GM18505 (cell line): ENCODE measurements around the gene ARHGAP8.

Experiments used
- ATAC-seq: cut with Tn5 transposase; IDR thresholded peaks from one replicate; pipeline ENCODE4 v1.9.1; 2021; ENCODE audit not compliant: unreplicated experiment
- POLR2A ChIP-seq: IDR thresholded peaks from 4 replicates; pipeline ENCODE4 v1.6.1; 2011; ENCODE audit warnings: borderline replicate concordance; ENCODE audit not compliant: insufficient read depth, insufficient read length; ENCODE audit errors: extremely low read depth

The ARHGAP8 gene

GRCh38 chr22:44884562-44884961, 132.2 kb downstream of the ARHGAP8 start:
- TF ChIP-seq POLR2A: no peak

DNA sequence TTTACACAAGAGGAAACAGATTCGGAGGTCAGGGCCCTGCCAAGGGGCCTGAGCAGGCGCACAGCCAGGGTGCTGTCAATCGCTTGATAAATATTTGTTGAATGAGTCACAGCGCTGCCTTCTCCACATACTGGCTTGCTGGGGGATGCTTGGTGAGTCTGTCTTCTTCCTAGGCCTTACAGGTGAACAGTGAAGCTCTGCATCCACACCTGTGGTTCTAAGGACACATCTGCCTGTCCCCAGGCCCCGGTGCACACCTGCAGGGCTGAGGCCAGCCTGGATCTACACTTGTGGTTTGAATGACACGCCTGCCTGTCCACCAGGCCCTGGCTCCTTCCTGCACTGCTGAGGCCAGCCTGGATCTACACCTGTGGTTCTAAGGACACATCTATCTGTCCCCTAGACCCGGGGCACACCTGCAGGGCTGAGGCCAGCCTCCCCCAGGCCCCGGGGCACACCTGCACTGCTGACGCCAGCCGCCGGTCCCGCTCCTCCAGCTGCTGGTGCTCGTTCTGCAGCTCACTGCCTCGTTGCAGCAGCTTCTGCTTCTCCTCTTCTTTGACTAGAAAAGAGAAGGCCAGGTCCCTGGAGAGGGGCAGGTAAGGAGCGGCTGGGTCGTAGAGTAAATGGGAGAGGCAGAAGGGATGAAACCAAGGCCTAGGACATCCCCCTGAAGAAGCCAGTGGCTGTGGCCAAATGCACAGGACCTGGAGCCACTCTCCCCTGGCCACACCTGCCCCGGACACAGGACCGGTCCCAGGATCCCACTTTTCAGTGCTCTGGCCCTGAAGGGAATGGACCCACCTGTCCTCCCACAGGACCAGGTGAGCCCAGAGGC, 132.8 kb downstream of the ARHGAP8 start:
- ATAC-seq: no peak
- no peak for TF ChIP-seq POLR2A

More at GRCh38 chr22:44884562-44884961, 132.2 kb downstream of the ARHGAP8 start:
- no peak for ATAC-seq

- no peak for ATAC-seq
Measured at GRCh38 chr22:44885806-44886360, 133.5 kb downstream of the ARHGAP8 start.

DNA sequence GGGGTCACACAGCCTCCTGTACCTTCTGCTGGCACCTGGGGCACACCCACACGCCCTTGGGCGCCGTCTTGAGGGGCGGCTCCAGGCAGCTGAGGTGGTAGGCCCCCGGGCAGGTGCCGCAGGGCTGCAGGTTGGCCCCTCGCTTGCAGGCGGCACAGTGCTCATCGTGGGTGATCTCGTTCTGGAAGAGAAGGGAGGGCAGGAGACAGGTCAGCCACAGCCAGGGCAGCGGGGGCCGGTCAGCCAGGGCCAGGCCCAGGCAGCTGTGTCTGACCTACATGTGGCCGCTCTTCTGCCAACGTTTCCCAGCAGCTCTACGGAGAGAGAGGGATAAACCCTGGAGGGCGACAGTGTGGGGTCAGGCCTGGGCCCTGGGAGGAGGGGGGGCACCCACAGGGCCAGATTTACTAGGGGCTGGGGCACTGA, 135.6 kb downstream of the ARHGAP8 start:
- TF ChIP-seq POLR2A: no peak
- no peak for ATAC-seq

More at GRCh38 chr22:44885806-44886360, 133.5 kb downstream of the ARHGAP8 start:
- TF ChIP-seq POLR2A: no peak

DNA sequence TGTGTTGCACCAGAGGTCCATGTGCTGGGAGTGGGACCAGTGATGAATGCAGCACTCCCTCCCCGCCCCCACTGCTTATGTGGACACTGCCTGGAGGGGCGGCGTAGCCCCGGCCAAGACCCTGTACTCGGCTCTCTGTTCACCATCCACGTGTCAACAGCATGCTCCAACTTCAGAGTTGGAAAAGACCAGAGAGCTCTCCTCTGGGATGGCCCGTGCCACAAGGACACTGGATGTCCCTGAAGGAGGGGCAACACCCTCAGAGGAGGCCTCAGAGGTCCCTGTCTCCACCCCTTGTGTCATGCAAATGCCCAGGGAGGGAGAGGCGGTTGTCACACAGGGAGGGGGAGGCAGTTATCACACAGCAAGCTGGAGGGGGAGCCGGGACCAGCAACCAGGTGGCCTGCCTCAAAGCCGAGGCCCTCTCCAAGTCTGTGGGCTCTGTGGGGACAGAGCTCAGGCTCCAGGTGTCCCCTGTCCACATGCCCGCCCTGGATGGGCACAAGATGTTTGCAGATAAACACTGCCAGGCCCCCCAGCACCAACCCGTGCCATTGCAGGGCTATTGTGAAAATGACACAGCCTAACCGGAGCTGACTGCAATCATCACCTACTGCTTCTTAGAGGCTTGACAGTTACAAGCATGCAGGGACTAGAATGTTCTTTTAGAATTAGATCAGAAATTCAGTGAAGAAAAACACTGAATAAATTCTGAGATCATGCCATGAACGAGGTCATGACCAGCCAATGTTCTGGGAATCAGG, 136.3 kb downstream of the ARHGAP8 start:
- no peak for ATAC-seq
- TF ChIP-seq POLR2A: no peak

DNA sequence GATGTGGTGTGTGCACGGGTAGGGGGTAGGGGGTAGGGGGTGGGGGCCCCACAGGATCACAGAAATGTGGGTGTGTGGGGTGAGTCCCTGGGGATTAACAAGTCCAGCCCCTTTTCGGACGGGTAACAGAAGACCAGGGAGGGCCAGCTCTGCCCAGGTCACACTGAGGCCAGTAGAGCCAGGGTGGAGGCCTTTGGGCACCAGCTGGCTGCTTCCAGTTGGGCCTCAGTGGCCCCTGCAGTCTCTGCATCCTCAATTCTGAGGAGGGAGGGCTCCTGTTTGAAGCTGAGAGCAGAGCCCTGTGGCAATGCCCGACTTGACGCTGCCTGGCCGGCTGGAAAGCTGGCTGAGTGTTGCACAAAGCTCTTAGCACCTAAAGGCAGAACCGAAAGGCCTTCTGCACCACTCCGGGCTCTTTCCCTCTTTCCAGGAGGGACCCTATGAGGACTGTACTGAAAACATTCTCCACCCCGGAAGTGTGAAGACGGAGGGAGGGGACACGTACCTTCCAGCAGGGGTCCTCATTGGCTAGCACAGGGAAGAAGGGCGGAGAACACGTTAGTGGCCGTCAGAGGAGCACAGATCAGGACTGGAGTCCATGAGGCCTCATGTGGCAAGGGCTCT, 137.0 kb downstream of the ARHGAP8 start:
- TF ChIP-seq POLR2A: no peak
- ATAC-seq: no peak

GRCh38 chr22:44890416-44891292, 138.3 kb downstream of the ARHGAP8 start:
- no peak for ATAC-seq
- TF ChIP-seq POLR2A: no peak

DNA sequence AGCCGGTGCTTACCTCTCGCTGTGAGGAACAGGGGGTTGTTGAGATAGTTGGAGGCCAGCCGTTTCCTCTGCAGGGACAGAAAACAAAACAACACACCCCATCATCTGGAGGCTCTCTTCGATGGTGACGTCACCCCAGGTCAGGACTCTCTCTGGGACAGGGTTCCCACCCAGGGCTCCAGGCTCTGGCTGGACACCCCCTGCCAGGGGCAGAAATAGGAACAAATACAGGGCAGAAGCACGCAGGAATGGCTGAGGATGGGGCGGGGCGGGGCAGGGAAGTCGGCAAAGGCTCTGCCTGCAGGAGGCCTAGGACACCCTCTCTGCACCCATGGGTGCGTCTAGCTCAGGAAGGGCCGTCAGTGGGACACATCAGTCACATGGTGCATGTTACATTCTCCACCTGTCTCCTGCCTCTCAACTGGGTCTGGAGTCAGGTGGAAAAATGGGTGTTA, 138.9 kb downstream of the ARHGAP8 start:
- TF ChIP-seq POLR2A: no peak
- no peak for ATAC-seq

DNA sequence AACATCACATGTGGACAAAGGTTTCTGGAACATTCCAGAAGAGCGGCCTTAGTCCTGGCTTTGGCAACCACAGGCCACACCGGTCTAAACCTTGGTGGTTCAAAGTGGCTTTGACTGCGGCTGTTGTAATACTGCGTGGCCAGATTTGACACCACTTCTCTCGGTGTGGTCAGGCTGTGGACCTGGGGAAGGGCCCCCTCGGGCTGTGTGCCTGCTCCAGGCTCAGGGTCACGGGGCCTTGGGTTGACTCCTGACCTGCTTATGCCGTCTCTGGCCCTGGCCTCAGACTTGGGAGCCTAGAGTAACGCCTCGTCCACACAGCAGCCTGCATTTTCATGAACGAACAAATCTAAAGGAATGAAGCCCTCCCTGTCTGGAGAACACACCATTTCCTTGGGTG, 139.4 kb downstream of the ARHGAP8 start:
- ATAC-seq: no peak
- no peak for TF ChIP-seq POLR2A

- no peak for TF ChIP-seq POLR2A
Measured at GRCh38 chr22:44892243-44892642, 139.9 kb downstream of the ARHGAP8 start.

DNA sequence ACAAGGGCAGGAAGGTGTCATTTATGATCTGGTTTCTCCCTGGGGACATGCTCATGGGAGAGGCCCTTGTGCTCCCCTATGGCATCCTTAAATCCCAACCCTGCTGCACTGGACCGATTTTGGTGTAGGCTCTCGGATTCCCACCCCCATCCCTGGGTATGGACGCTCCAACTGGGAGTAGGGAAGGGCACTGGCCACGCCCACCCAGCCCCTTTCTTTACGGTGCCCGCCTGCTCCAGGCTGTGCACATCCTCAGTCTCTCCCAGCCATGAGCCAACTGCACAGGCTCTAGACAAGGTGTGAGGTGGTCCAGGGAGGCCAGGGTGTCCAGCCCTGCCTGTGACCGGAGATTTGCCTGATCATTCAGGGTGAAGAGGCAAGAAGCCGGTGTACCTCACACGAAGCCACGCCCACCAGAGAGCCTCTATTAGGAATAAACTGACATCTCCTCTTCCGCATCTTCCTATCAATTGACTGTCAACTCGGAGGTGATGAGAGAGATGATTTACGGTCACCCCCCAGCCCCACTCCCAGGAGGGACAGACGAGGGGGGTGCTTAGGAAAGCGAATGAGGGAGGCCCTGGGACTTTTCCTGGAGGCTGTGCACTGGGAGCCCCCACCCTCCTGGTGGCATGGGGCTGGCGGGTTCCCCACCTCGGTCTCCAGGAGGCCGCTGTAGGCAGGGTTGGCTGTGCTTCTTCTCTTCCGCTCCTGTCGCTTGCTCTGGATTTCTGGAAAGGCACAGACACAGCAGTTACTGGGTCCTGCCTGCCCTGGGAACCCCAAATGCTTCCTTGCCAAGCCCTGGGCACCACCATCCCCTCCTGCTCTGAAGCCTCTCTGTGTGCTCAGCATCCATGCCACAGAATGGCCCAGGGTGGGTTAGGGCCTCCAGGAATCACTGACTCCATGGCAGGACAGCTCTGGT, 140.7 kb downstream of the ARHGAP8 start:
- no peak for TF ChIP-seq POLR2A
- ATAC-seq: no peak

More at GRCh38 chr22:44892243-44892642, 139.9 kb downstream of the ARHGAP8 start:
- ATAC-seq: no peak
